ENCODE data around the gene TNP2.

Gene TNP2

GRCh38 chr16:11218604-11218962 is 50.5 kb downstream of the TNP2 start:
- no peaks in the 10 kb centered on the region for H3F3A ChIP-seq (ENCODE audit: control insufficient read depth, insufficient read depth)
- no peak overlapping the region for H3K4me2 ChIP-seq (ENCODE audit: low read length)
- no peaks in the 10 kb centered on the region for H3K4me1 ChIP-seq (ENCODE audit: control insufficient read depth, low read length)
- H3K79me2 ChIP-seq (ENCODE audit: control insufficient read depth, low read length) = no peaks in the 10 kb centered on the region
- no peak overlapping the region for H3K4me3 ChIP-seq (ENCODE audit: low read length)
- H3K36me3 ChIP-seq (ENCODE audit: control insufficient read depth, low read length) = no peaks in the 10 kb centered on the region
- H3K27ac ChIP-seq (ENCODE audit: low read depth, low read length) = no peak overlapping the region
- peaks cover 23% of the 10 kb centered on the region for H3K9me3 ChIP-seq (ENCODE audit: control insufficient read depth, insufficient read depth, low read length)
- H3K27me3 ChIP-seq (ENCODE audit: control insufficient read depth, low read length) = peaks cover 9% of the 10 kb centered on the region
- no peaks in the 10 kb centered on the region for H4K20me1 ChIP-seq (ENCODE audit: control insufficient read depth, insufficient read depth, low read depth, low read length)
- no peaks in the 10 kb centered on the region for H3K9me2 ChIP-seq (replicated peaks; ENCODE audit: control insufficient read depth, low read length)
- TF ChIP-seq CTCF (IDR thresholded peaks at IDR 0.05; ENCODE audit: low read depth, low read length, poor library complexity, severe bottlenecking) = peak; percentile 88
- no peak for TF ChIP-seq EZH2phosphoT487 (IDR thresholded peaks at IDR 0.05; ENCODE audit: borderline replicate concordance, low read length)
